ENCODE results near the gene RNLS.

The RNLS gene

GRCh38 chr10:88428442-88428841 is 154.7 kb downstream of the RNLS start:
- Mint-ChIP-seq H3K9me3 (peaks cover 4% of the 10 kb centered on the region), H3K27me3 (ENCODE audit: low read depth) (peaks cover 33% of the 10 kb centered on the region), H3K4me1 (ENCODE audit: low read depth) (peaks cover 7% of the 10 kb centered on the region)

DNA sequence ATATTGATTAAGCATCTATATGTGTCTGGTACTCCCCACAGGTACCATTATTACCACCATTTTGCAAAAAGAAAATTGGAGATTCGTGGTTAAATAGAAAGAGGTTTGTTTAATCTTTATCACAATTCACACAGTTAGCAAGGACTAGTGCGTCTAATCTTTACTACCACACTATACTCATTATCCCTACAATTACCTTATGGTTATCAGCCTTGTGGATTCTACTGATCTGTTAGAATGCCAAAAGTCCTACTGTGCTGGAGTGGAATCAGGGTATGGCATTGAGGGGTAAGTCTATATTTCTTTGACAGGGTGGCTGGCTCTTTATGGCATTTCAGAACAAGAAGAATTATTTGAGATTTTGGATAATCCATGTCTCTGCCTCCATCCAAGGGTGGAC is 156.1 kb downstream of the RNLS start:
- H3K27ac Mint-ChIP-seq: no peak overlapping the region

More at GRCh38 chr10:88428442-88428841, 154.7 kb downstream of the RNLS start:
- Mint-ChIP-seq H3K27ac (no peak overlapping the region), H3K4me3 (no peak overlapping the region), H3K36me3 (ENCODE audit: low read depth) (peaks cover 3% of the 10 kb centered on the region)

GRCh38 chr10:88424881-88425280 is 158.2 kb downstream of the RNLS start:
- peaks cover 7% of the 10 kb centered on the region for H3K4me1 Mint-ChIP-seq (ENCODE audit: low read depth)
- H3K27me3 Mint-ChIP-seq (ENCODE audit: low read depth): peaks cover 19% of the 10 kb centered on the region
- H3K4me3 Mint-ChIP-seq: no peak overlapping the region

More for the DNA sequence above, 156.1 kb downstream of the RNLS start:
- no peak overlapping the region for H3K4me3 Mint-ChIP-seq
- peaks cover 4% of the 10 kb centered on the region for H3K9me3 Mint-ChIP-seq
- H3K36me3 Mint-ChIP-seq (ENCODE audit: low read depth): peaks cover 3% of the 10 kb centered on the region
- peaks cover 28% of the 10 kb centered on the region for H3K27me3 Mint-ChIP-seq (ENCODE audit: low read depth)
- H3K4me1 Mint-ChIP-seq (ENCODE audit: low read depth): peaks cover 7% of the 10 kb centered on the region

DNA sequence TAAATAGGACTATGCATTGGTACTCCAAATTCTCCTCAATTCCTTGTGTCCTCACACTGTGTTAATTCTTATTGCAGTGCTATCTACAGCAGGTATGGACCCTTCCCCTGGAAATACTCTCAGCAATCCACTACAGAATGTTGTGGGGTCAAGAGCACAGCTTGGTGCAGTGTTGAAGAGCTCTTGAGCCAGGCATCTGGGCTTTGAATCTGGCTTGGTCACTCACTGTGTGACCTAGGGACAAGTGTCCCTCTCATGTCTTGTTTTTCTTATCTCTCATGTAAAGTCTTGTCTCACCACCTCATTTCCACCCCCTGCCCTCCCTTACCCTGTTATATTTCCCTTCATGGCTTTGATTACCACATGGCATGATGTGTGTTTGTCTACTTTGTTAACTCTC is 159.4 kb downstream of the RNLS start:
- Mint-ChIP-seq H3K36me3 (ENCODE audit: low read depth) (no peaks in the 10 kb centered on the region), H3K9me3 (no peaks in the 10 kb centered on the region), H3K4me1 (ENCODE audit: low read depth) (peaks cover 7% of the 10 kb centered on the region), H3K27ac (no peak overlapping the region), H3K27me3 (ENCODE audit: low read depth) (peaks cover 19% of the 10 kb centered on the region), H3K4me3 (no peak overlapping the region)

More at GRCh38 chr10:88424881-88425280, 158.2 kb downstream of the RNLS start:
- Mint-ChIP-seq H3K36me3 (ENCODE audit: low read depth) (peaks cover 3% of the 10 kb centered on the region), H3K9me3 (no peaks in the 10 kb centered on the region), H3K27ac (no peak overlapping the region)

DNA sequence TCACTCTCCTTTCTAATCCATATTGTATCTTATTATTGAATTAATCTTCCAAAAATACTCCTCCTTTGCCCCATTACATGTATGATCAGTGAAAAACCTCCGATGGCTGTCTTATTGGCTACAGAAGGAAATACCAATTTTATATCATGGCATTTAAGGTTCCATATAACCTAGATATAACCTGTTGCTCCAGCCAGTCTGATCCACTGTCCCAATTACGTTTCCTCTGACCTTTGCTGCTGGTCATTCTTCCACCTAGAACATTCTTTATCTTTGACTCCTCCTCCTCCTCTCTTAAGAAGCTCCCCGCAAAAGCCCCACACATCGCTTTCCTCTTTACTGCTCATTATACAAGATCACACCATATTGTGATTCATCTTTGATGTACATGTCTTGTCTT is 161.5 kb downstream of the RNLS start:
- Mint-ChIP-seq H3K4me1 (ENCODE audit: low read depth) (peaks cover 6% of the 10 kb centered on the region), H3K36me3 (ENCODE audit: low read depth) (no peaks in the 10 kb centered on the region)

DNA sequence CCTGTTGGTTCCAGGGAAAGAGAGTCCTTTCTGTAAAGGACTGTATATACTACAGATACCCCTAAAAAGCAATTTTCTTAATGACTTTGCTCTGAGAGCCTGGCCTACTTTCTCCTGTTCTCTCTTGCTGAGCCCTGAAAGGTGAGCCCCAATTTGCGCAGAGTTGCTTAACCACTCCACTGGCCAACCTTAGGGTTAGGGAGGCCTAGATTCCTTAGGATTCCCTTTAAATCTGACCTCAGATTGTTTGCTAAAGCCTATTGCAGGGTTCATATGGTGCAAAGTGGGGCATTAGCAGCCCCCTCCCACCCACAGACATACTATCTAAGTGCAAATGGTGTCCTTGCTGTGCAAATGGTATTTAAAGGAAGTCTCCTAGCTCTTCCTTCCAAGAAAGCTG is 164.2 kb downstream of the RNLS start:
- Mint-ChIP-seq H3K4me1 (ENCODE audit: low read depth) (peaks cover 2% of the 10 kb centered on the region), H3K27ac (no peak overlapping the region), H3K4me3 (no peak overlapping the region), H3K27me3 (ENCODE audit: low read depth) (peaks cover 6% of the 10 kb centered on the region), H3K36me3 (ENCODE audit: low read depth) (no peaks in the 10 kb centered on the region), H3K9me3 (no peaks in the 10 kb centered on the region)

More for the DNA sequence above, 161.5 kb downstream of the RNLS start:
- Mint-ChIP-seq H3K27ac (no peak overlapping the region), H3K4me3 (no peak overlapping the region), H3K27me3 (ENCODE audit: low read depth) (peaks cover 17% of the 10 kb centered on the region), H3K9me3 (no peaks in the 10 kb centered on the region)

GRCh38 chr10:88417387-88418030 is 165.6 kb downstream of the RNLS start:
- Mint-ChIP-seq H3K4me3 (no peak overlapping the region), H3K27ac (no peak overlapping the region)

GRCh38 chr10:88416801-88417200 is 166.3 kb downstream of the RNLS start:
- Mint-ChIP-seq H3K4me3 (no peak overlapping the region), H3K27me3 (ENCODE audit: low read depth) (peaks cover 1% of the 10 kb centered on the region), H3K27ac (no peak overlapping the region), H3K4me1 (ENCODE audit: low read depth) (peaks cover 2% of the 10 kb centered on the region), H3K9me3 (no peaks in the 10 kb centered on the region), H3K36me3 (ENCODE audit: low read depth) (no peaks in the 10 kb centered on the region)

More at GRCh38 chr10:88417387-88418030, 165.6 kb downstream of the RNLS start:
- Mint-ChIP-seq H3K36me3 (ENCODE audit: low read depth) (no peaks in the 10 kb centered on the region), H3K27me3 (ENCODE audit: low read depth) (peaks cover 3% of the 10 kb centered on the region), H3K9me3 (no peaks in the 10 kb centered on the region), H3K4me1 (ENCODE audit: low read depth) (peaks cover 2% of the 10 kb centered on the region)

- H3K4me1 Mint-ChIP-seq (ENCODE audit: low read depth): peaks cover 2% of the 10 kb centered on the region
- no peaks in the 10 kb centered on the region for H3K9me3 Mint-ChIP-seq
- no peaks in the 10 kb centered on the region for H3K36me3 Mint-ChIP-seq (ENCODE audit: low read depth)
- H3K27ac Mint-ChIP-seq: no peak overlapping the region
- H3K4me3 Mint-ChIP-seq: no peak overlapping the region
- no peaks in the 10 kb centered on the region for H3K27me3 Mint-ChIP-seq (ENCODE audit: low read depth)
Measured at GRCh38 chr10:88415533-88416130, 167.5 kb downstream of the RNLS start.

- H3K27ac Mint-ChIP-seq: no peak overlapping the region
- H3K9me3 Mint-ChIP-seq: no peaks in the 10 kb centered on the region
- H3K4me1 Mint-ChIP-seq (ENCODE audit: low read depth): peaks cover 2% of the 10 kb centered on the region
- H3K36me3 Mint-ChIP-seq (ENCODE audit: low read depth): no peaks in the 10 kb centered on the region
- no peaks in the 10 kb centered on the region for H3K27me3 Mint-ChIP-seq (ENCODE audit: low read depth)
- no peak overlapping the region for H3K4me3 Mint-ChIP-seq
Measured at GRCh38 chr10:88413412-88413811, 169.7 kb downstream of the RNLS start.

GRCh38 chr10:88411772-88412349 is 171.3 kb downstream of the RNLS start:
- no peak overlapping the region for H3K27ac Mint-ChIP-seq
- no peak overlapping the region for H3K4me3 Mint-ChIP-seq
- peaks cover 2% of the 10 kb centered on the region for H3K4me1 Mint-ChIP-seq (ENCODE audit: low read depth)
- no peaks in the 10 kb centered on the region for H3K27me3 Mint-ChIP-seq (ENCODE audit: low read depth)
- no peaks in the 10 kb centered on the region for H3K9me3 Mint-ChIP-seq
- no peaks in the 10 kb centered on the region for H3K36me3 Mint-ChIP-seq (ENCODE audit: low read depth)

DNA sequence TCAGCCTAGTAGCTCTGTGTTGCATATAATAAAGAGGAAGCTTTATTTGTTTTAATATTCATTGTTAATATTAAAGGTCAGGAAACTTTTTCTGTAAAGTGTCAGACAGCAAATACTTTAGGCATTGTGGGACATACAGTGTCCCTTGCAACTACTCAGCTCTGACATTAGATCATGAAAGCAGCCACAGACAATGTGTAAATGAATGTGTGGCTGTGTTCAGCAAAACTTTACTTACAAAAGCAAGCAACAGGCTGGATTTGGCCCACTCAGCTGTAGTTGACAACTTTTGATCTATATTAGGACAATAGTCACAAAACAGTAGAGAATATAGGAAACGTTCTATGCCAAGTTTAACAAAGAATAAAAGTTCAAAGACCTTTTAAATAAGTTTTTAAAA is 173.3 kb downstream of the RNLS start:
- no peak overlapping the region for H3K27ac Mint-ChIP-seq
- H3K4me3 Mint-ChIP-seq: no peak overlapping the region
- peaks cover 9% of the 10 kb centered on the region for H3K9me3 Mint-ChIP-seq
- H3K4me1 Mint-ChIP-seq (ENCODE audit: low read depth): no peaks in the 10 kb centered on the region
- no peaks in the 10 kb centered on the region for H3K36me3 Mint-ChIP-seq (ENCODE audit: low read depth)
- H3K27me3 Mint-ChIP-seq (ENCODE audit: low read depth): peaks cover 2% of the 10 kb centered on the region

DNA sequence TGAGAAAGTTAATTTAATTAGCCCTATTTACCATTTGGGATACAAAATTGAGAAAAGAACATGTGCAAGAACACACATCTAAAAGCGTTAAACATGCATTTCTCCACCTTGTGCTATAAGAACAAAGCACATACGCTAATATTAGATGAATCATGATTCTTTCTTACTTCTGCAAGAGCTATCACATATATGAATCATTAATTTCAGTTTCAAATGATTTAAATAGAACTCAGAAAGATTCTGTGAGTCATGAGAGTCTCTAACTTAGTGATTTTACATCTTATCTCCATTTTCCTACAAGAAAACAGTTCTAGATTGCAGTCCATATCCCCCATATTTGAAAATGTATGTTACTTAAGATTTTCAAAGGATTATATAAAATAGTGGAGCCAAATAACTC is 173.9 kb downstream of the RNLS start:
- peaks cover 9% of the 10 kb centered on the region for H3K9me3 Mint-ChIP-seq
- H3K36me3 Mint-ChIP-seq (ENCODE audit: low read depth): no peaks in the 10 kb centered on the region
- no peak overlapping the region for H3K27ac Mint-ChIP-seq
- H3K4me1 Mint-ChIP-seq (ENCODE audit: low read depth): no peaks in the 10 kb centered on the region
- H3K4me3 Mint-ChIP-seq: no peak overlapping the region
- H3K27me3 Mint-ChIP-seq (ENCODE audit: low read depth): peaks cover 2% of the 10 kb centered on the region

DNA sequence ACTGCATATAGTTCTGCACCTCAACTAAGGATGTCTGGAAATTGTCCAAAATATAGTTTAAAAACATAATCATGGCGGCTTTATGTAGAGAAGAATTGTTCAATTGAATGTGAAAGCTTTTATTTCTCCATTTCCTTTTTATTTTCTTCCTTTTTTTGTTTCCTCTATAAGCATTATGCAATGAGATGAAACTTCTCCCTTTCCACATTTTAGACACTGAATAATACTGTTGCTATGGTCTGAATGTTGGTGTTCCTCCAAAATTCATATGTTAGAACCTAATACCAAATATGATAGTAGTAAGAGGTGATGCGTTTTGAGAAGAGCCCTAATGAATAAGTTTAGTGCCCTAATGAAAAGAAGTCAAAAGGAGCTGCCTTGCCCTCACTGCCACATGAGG is 175.0 kb downstream of the RNLS start:
- Mint-ChIP-seq H3K9me3 (peaks cover 9% of the 10 kb centered on the region), H3K4me1 (ENCODE audit: low read depth) (no peaks in the 10 kb centered on the region), H3K4me3 (no peak overlapping the region), H3K27ac (no peak overlapping the region), H3K27me3 (ENCODE audit: low read depth) (peaks cover 2% of the 10 kb centered on the region), H3K36me3 (ENCODE audit: low read depth) (no peaks in the 10 kb centered on the region)

DNA sequence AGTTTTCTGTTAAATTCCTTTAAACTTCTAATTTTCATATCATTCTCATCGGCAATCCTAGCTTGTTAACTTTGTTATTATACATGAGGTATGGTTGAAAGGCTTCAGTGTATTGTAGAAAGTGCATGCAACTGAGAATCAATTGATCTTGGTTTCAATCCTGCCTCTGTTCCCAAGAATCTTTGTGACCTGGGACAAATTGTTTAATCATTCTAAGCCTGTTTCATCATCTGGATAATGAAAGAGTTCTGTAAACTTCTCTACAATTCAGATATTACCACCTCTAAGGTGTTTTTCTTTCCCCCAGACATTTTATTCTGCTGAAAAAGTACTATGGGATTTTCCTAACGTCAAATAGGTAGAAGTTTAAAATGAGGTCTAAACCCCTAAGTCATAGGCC is 179.0 kb downstream of the RNLS start:
- Mint-ChIP-seq H3K36me3 (ENCODE audit: low read depth) (no peaks in the 10 kb centered on the region), H3K27me3 (ENCODE audit: low read depth) (peaks cover 2% of the 10 kb centered on the region), H3K9me3 (peaks cover 16% of the 10 kb centered on the region), H3K4me3 (no peak overlapping the region), H3K27ac (no peak overlapping the region), H3K4me1 (ENCODE audit: low read depth) (peaks cover 4% of the 10 kb centered on the region)

Data from T-helper 1 cell treated with Interleukin-12 subunit alpha and Interleukin-12 subunit beta and Interleukin-4 antibody, amounts not matched to agents 30 μg/mL and 1 μg/mL, for 36 hours (primary cell).